Breast epithelium (tissue), 3 donors: ENCODE results near the gene PIK3CB.
"Not testable (repeated sequence)": the region's sequence is repeated elsewhere in the genome, so short reads cannot be mapped to it uniquely, and the experiment has no call there.

Source experiments
- POLR2A ChIP-seq: fragments of 450-650 bp; IDR thresholded peaks from one replicate; pipeline ENCODE4 v1.6.1; 2016; ENCODE audit warnings: antibody characterized with exemption, mild to moderate bottlenecking, moderate library complexity
- POLR2AphosphoS5 ChIP-seq, 3 donors: sonication (generic); formaldehyde crosslinking; IDR thresholded peaks; one replicate each; pipeline ENCODE4 v1.6.1; 2017; ENCODE audit warnings: antibody characterized with exemption in 3 of 3
- TF ChIP-seq, protein P1 (sequence below), 3 donors: fragments of 450-650 bp; IDR thresholded peaks; one replicate each; pipeline ENCODE4 v1.5.1; 2016 to 2017; ENCODE audit warnings: antibody characterized with exemption in 3 of 3, mild to moderate bottlenecking in 3 of 3, moderate library complexity in 3 of 3

DNA sequence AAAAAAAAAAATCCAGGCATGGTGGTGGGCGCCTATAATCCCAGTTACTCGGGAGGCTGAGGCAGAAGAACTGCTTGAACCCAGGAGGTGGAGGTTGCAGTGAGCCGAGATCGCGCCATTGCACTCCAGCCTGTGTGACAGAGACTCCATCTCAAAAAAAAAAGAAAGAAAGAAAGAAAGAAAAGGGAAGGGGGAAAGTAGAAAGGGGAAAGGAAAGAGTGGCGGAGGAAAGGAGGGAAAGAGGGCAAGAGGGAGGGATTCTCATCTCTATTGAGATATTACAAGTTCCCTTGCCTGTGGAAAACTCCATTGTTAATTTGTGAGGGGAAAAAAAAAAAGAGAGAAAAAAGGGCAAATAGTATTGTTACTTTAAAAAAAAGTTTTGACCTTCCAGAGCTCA is 32.5 kb downstream of the PIK3CB start:
- TF ChIP-seq, protein P1, sequence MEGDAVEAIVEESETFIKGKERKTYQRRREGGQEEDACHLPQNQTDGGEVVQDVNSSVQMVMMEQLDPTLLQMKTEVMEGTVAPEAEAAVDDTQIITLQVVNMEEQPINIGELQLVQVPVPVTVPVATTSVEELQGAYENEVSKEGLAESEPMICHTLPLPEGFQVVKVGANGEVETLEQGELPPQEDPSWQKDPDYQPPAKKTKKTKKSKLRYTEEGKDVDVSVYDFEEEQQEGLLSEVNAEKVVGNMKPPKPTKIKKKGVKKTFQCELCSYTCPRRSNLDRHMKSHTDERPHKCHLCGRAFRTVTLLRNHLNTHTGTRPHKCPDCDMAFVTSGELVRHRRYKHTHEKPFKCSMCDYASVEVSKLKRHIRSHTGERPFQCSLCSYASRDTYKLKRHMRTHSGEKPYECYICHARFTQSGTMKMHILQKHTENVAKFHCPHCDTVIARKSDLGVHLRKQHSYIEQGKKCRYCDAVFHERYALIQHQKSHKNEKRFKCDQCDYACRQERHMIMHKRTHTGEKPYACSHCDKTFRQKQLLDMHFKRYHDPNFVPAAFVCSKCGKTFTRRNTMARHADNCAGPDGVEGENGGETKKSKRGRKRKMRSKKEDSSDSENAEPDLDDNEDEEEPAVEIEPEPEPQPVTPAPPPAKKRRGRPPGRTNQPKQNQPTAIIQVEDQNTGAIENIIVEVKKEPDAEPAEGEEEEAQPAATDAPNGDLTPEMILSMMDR (IDR thresholded peaks at IDR 0.05), result not testable (repeated sequence)
- not testable (repeated sequence) for TF ChIP-seq POLR2A; POLR2AphosphoS5 (IDR thresholded peaks at IDR 0.05)
